Measurements from ENCODE around the gene CCDC89.

The CCDC89 gene

DNA sequence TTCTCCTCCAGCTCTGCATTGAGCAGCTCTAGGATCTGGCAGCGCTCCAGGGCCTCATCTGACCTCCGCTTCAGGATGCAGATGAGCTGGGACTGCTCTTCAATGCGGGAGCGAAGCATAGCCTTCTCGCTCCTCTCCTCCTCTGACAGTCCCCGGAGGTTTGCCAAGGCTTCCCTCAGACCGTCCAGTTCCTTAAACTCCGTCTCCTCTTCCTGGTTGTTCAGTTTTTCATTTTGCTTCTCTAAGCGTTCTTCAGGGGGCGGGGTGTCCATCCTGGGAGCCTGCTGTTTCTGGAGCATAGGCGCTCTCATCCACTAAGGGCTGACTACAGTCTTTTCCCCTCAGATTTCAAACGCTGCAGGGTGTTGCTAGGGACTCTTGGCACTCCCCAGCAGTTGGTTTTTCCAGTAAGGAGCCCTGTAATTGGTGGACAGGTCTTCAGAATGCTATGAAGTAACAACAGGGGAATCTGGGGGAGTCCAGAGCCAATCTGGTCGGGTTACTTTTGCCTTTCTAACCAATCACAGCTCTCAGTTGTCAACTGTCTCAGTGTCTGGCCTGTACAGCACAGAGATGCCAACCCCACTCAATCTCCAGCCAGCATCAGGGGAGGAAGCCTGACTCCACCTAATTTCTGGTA is at the start of gene CCDC89:
TSS of gene CCDC89 (minus strand) at position 376 of the 640 bp plus-strand sequence. CDS start at position 311, 65 bp downstream.
- no peak within 1 kb of the TSS for H3K4me3 ChIP-seq (ENCODE audit: low read depth, low read length)

DNA sequence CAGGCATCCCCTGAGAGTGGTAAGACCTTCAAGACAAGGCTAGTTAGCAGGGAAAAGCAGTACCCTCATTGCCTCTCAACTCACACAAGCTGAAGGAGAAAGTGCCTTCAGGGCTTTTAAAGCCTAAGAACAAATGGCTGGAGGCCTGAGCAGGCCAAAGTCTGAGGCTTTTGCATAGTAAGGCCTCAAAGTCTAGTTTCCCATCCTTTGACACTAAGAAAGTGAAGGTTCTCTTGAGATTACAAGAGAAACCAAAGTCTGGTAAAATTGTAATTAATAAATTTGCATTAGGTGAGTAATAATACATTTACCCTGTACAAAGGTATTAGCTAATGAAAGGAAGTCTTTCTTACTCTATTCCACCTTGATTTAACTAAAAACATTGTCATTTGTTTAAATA is 47.0 kb upstream of the CCDC89 start:
- H3K4me3 ChIP-seq (ENCODE audit: low read depth, low read length), result no peak overlapping the region

DNA sequence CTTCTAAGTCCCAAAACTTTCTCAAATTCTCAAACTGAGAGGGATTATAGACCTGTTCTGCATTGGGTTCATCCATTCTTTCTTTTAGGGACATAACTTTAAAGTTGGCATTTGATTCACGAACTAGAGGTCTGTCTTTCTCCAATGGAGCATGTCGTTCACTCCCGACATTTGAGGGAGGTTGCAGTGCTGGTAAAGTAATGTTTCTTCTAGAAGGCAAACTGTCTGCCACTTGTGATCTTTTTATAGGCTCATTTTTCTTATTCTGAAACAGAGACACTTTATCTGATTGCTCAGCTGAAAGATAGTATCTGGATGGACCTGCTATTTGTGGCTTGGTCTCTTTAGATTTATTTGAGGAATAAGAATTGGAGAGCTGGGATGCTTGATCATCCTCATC is 40.4 kb upstream of the CCDC89 start:
- H3K4me3 ChIP-seq (ENCODE audit: low read depth, low read length), result no peak overlapping the region

DNA sequence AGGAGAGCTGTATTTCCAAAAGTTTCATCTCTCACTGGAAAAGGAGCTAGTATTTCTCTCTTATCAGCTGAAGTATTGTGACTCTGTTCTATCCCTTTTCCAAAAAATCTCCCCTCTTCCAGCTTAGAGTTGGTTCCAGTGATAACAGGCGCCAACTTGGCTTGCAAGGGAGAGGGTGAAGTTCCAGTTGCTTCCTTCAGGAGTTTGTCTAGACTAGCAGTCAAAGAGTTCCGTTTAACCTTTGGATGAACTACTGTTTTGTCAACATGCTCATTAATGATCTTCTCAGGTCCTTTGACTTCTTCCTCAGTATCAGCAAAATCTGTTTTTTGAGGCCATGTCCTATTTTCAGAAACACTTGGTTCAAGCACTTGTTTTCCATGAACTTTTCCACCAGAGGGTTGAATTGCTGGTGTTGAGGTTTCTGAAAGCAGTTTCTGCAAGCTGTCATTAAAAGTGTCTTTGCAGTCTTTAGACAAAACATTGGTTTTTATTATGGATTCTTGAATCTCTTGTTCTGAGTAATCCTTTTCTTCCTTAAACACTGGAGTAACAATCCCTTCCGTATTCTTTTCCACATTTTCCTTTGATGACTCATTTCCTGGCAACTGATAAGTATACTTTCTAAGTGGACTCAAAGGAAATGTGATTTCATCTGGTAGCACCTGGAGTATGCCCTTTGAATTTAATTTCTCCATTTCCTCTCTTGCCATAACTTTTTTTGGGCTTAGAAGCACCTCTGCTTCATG is 39.7 kb upstream of the CCDC89 start:
- no peak overlapping the region for H3K4me3 ChIP-seq (ENCODE audit: low read depth, low read length)

DNA sequence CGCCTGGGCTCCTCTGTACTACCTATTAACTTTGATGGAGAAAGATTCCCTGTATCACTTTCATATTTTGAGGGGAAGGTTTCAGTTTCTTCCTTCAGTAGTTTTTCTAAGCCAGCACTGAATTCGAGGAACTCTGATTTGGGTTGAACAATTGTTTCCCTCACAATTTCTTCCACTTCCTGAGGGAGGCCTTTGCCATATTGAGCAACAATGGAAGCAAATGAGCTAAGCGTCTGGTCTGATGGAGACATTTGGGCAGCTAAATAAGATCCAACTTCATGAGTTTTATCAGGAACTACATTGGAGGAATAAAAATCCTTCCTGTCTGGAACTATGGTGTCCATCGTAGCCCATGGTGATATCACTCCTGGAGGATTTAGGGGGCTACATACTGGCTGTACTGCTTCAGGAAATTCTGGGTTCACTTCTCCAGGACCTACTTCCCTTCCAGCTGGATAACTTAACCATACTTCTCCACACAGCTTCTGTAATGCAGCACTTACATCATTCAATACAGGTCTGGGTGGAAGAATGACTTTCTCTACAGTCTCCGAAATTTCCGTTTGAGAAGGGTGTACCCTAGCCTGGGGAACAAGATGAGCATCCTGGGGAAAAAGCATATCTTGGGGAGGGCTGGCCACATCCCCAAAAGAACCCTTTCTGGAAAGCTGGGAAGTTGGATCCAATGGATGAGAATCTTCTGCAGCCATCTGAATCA is 38.9 kb upstream of the CCDC89 start:
- H3K4me3 ChIP-seq (ENCODE audit: low read depth, low read length), result no peak overlapping the region

DNA sequence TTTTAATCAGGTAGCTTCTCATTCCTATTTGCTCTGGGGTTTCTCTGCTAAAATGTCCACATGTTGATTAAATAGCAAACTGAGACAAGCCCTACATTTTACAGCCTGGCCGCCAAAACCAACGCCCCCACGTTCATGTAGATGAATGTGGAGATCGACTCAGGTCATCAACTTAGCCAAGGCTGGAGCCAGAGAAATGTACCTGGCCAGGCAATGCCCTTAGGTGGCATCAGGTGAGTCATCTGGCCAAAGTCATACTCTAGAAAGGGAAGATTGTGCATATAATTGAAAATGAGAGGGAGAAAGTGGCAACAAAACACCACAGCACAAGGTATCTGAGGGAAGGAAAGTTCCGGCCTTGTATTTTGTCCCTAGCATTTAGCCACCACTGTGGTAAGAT is 37.1 kb upstream of the CCDC89 start:
- no peak overlapping the region for H3K4me3 ChIP-seq (ENCODE audit: low read depth, low read length)

DNA sequence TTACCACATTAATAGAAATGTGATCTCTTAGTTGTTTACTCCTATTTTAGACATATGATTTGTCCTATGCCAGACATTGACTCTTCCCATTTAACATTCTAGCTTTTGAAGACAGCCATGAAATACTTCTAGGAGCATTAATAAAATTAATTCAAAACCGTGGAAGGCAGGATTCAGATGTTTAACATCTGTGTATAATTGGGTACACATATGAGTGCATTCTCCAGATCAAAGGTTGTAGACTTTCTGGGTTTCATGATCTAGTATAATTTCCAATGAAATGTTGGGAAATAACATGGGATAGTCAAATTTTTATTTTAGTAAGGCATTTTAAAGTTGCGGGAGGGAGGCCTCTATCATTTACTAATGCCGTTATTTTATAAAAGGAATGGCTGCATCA is 35.2 kb upstream of the CCDC89 start:
- H3K4me3 ChIP-seq (ENCODE audit: low read depth, low read length), result no peak overlapping the region

DNA sequence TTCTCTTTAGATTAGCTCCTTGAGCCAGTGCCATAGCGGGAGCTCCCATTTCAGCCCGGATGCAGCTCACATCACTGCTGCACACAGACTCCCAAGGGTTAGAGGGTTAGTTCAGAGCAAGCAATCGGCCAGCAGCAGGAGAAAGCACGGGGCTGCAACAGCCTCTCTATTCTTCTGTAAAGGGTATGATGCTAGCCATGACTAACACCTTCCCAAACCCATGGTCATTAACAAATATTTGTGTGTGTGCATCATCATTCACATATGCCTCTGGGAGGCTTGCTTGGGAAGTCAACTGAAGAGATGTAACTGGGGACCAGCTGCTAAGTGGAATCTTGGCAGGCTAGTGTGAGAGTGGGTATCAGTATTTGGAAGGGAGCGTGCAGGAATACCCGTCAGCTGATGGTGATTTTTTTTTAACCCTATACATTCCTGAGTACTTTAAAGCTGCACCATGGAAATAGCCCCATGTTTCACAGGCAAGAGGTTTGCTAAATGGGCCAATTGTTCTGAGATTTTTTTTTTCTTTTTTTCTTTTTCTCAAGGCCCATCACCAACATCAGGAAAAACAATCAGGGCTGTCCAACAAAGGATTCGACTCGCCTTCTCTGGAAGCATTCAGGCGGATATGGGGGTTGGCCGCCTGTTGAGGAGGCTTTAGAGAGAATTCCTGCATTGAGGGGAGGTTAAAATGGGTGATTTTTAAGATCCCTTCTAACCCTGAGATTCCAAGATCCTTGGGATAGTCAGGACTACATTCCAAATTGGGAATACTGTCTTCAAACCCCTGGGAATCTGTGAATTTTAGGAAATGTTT is 33.2 kb upstream of the CCDC89 start:
- peak overlapping the region; percentile 21 for H3K4me3 ChIP-seq (ENCODE audit: low read depth, low read length)

DNA sequence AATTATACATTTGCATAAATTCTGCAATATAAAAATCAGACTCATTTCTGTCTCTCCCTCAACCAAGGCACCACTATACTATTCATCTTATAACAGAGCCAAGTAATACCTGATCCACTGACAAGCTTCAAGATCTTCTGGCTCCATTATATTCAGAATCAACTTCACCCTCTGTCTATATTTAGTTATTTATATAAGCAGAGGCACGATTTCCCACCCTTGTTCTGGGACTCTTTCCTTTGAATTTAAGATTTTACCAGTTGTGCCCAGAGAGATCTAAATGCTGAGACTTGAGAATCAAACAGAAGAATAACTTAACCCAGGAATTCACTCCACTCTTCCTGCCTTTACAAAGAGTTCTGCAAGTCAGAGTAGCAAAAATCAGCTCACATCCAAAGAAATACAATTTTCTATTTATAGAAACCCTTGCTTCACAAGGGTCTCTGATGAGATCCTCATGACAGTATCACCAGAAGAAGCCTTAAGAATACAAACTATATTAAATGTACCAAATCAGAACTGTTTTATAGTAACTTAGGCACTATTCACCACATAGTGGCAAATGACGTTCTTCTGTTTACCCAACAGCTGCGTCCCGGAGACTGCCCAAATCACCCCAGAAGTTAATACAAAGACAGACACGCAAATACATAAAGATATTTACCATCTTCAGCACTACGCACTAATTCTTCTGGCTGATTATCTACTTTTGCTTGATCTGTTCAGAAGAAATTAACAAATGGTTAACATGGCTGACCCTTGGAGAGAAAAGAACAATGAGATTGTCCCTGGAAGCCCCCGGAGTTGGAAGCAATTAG is 32.3 kb upstream of the CCDC89 start:
- H3K4me3 ChIP-seq (ENCODE audit: low read depth, low read length), result peak overlapping the region; percentile 21

DNA sequence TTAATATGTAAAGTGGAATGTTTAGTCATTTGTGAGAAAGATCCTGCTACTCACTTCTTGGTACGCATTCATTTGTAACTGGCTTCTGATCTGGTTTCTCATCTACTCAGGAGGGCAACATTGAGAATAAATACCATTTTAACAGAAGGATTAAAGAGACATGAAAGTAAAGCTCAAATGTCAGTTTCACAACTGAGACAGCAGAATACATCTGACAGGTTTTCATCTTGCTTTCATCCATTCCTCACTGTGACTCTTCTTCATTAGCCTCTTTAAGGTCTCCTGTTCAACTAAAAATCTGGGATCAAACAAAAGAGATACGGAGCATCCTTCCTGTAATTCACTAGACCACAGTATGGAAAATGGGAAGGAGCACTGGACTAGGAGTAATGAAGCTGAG is 31.4 kb upstream of the CCDC89 start:
- no peak overlapping the region for H3K4me3 ChIP-seq (ENCODE audit: low read depth, low read length)

DNA sequence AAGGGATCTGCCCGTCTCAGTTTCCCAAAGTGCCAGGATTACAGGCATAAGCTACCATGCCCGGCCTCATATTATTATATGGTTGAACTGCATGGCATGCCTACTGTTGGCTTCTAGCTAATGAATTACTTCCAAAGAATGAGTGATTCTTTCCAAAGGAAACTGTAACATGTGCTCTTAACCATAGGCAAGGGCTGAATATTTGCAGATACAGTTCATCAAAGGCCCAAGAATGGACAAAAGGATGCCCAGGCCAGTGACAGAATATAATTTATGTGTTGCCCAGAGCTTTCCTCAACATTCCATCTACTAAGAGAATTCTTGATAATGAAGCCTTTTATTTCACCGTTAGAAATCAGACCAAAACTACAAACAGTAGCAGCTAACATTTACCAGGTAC is 27.0 kb upstream of the CCDC89 start:
- no peak overlapping the region for H3K4me3 ChIP-seq (ENCODE audit: low read depth, low read length)

DNA sequence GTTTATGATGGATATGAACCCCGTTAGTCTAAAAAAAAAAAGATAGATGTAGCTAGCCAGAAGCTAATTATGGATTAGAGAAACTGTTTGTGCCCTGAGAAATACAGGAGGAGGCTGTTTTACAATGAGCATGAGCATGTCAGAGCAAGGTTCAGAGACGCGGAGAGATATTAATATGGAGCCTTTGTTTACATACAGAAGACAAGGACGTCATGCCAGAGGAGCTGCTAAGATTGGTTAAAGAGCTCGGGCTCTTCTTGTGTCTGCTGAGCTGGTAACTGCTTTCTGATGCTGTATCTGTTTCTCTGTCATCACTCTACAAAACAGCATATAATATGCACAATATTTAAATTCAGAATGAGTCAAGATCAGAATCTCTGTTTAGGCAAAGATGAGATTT is 24.9 kb upstream of the CCDC89 start:
- no peak overlapping the region for H3K4me3 ChIP-seq (ENCODE audit: low read depth, low read length)

DNA sequence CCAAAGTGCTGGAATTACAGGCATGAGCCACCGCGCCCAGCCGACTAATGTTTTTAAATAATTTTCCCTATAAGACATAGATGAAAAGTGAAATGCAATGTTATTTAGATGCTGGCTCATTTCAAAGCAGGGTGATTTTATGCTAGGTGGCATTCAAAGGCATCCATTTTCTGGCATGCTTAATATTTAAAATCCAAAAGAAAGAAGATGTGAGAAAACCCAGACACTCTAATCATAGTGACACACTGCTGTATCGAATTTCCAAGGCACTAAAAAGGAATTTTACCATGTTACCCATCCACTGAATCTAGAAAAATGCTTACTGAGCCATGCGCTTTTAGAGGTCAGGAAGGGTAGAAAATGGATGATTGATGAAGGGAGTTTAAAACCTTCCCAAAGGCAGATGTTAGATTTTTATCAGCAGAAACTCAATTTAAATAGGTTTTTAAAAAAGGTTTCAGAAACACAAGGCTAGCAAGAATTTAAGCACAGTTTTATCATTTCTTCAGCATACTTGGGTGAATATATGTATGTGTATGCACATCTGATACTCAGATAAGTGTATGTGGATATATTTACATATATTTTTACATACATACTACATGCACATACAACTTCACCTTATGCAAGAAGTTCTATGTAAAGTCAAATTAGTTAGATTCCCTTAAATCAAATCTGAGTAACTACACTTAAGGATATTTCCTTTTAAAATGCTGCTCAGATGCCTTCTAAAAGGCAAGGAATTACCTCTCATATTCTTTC is 24.1 kb upstream of the CCDC89 start:
- no peak overlapping the region for H3K4me3 ChIP-seq (ENCODE audit: low read depth, low read length)

DNA sequence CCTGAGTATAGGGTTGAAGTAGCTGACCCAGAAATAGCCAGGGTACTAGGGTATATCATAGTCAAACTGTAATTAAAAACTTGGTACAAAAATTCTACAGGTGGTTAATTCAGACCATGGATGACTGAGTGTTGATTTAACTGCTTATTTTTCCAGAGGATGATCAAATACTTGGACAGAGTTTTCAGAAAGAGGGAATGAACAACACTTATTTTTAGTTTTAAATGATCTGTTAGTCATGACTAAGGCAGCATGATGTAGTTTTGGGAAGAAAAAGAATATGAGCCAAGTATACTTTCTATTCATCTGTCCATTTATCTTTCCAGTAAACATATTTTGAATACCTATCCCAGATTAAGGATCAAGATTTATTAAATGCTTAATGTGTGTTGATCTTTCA is 19.8 kb upstream of the CCDC89 start:
- H3K4me3 ChIP-seq (ENCODE audit: low read depth, low read length), result no peak overlapping the region

DNA sequence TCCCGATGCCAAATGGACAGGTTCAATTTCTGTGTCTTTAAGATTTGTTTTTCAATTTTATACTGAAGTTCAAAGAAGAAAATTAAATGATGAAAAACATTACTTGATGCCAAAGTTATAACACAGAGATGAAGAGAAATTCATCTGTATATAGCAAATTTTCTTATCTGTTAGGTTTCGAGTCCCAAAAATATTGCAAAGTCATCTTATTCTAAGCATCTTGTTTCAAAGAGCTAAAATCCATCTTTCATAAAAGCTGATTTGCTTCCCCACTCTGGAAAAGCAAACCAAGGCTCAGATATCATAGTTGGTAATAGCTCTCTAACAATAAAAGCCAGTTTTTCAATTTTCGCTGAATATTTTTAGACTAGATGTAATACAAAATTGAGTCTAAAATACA is 19.0 kb upstream of the CCDC89 start:
- no peak overlapping the region for H3K4me3 ChIP-seq (ENCODE audit: low read depth, low read length)

DNA sequence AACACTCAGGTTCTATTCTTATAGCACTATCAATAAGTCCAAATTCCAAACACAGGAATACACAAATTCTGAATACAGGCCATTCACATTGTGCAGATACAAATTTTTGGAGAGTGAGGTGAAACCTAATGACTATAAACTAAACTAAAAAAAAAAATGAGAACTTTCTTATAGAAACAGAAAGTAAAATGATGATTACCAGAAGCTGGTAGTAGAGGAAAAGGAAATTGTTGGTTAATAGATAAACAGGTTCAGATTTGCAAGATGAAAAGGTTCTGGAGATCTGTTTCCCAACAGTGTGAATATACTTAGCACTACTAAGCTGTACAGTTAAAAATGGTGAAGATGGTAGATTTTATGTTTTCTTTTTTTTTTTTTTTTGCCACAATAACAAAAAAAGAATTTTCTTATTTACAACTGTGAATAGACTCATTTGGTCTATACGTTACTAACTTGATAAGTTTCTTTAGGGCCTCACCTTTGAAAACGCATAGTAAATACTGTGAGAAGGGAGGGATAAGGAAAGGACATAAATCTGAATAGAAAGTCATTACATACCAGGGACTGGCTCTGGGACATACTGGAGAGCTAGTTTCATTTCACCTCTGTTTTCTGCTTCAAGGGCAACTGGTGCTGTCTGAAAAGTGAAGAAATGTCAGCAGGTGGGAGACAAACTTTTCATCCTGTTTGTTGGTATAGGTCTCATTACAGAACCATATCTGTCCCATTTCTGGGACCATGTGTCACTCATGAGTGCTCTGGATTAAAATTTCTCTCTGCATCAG is 14.2 kb upstream of the CCDC89 start:
- no peak overlapping the region for H3K4me3 ChIP-seq (ENCODE audit: low read depth, low read length)

DNA sequence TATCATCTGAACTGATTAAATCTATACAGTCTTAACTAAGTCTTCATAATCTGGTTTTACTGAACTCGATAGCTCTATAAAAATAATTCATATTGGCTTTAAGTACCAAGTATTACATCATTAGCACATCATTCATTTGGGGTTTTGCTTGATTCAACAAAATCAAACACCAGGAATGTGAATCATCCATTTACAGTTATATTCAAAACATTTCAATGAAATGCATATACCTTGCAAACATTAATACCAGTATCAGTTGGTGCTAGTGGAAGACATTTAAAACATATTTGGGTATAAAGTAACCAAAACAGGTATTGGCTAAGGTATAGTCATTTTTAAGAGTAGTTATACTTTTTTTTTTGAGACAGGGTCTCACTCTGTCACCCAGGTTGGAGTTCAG is 12.2 kb upstream of the CCDC89 start:
- no peak overlapping the region for H3K4me3 ChIP-seq (ENCODE audit: low read depth, low read length)

DNA sequence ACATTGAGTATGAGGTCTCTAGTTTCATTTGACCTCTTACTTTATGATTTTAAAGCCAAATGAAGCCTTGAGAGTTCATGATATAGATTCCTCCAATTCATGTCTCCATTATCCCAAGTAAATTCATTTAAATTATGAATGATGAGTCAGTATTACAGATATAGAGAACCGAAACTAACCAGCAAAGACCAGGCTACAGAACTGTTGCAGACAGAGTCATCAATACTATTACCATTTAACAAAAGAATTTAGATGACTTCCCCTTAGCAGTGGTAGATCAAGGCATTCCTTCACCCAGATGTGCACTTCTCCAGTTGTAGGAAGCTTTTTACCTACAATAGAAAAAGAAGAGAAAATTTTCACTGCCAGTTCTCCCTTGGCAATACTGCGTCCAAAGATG is 11.8 kb upstream of the CCDC89 start:
- H3K4me3 ChIP-seq (ENCODE audit: low read depth, low read length), result no peak overlapping the region

DNA sequence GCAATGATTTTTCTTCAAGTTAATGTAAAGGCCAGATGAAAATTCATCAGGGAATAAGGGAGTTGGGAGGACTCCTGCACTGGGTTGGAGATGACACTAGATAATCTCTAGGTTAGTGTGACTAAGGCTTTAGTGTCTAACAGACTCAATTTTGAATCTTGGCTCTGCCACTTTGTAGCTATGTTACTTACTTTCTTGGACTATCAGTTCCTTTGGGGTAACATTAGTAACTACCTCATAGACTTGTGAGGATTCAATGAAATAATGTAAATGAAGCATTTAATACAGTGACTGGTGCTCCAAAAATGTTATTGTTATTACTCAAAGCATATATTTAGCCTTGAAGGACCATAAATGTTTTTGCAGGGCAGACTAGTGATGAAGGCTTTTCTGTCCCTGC is 9.6 kb upstream of the CCDC89 start:
- no peak overlapping the region for H3K4me3 ChIP-seq (ENCODE audit: low read depth, low read length)

All from iPS-11a (cell line).